GM13977 (cell line): ENCODE data around the gene BSG.

Experiments used
- DNase-seq: peaks from one replicate; pipeline ENCODE4 v3.0.0; 2012; ENCODE audit warnings: low spot score
- CTCF ChIP-seq: IDR thresholded peaks from 2 replicates; pipeline ENCODE4 v1.5.1; 2012; ENCODE audit warnings: mild to moderate bottlenecking, control low read depth; ENCODE audit not compliant: insufficient read depth; ENCODE audit errors: extremely low read depth, missing control alignments
- in situ Hi-C: fragments of 300-500 bp; cut with MboI; formaldehyde crosslinking; loops from one replicate; pipeline ENCODE4 v1.12.0; 2022; ENCODE audit warnings: low sequenced_read_pairs, low pct_unique_long_range_greater_than_20kb, mixed read lengths, inconsistent platforms; ENCODE audit not compliant: unreplicated experiment

BSG gene

GRCh38 chr19:535017-535835, 37.2 kb upstream of the BSG start:
- DNase-seq = no peak
- in situ Hi-C loops = no loop called here
- TF ChIP-seq CTCF = no peak

GRCh38 chr19:536031-536880, 36.1 kb upstream of the BSG start:
- TF ChIP-seq CTCF = no peak
- DNase-seq = no peak
- in situ Hi-C loops = no loop called here

GRCh38 chr19:536881-537404, 35.5 kb upstream of the BSG start:
- no peak for TF ChIP-seq CTCF
- in situ Hi-C loops = no loop called here
- DNase-seq = no peak

- in situ Hi-C loops = no loop called here
- no peak for DNase-seq
- no peak for TF ChIP-seq CTCF
Measured at GRCh38 chr19:538641-539428, 33.6 kb upstream of the BSG start.

- in situ Hi-C loops = no loop called here
- DNase-seq = no peak
- TF ChIP-seq CTCF = no peak
Measured at GRCh38 chr19:539429-540030, 32.9 kb upstream of the BSG start.
